ENCODE measurements around the gene IGSF6.

- TF ChIP-seq ELF4 (IDR thresholded peaks at IDR 0.05) (no peak), LEF1 (IDR thresholded peaks at IDR 0.05; ENCODE audit: borderline replicate concordance) (no peak)
Observed at GRCh38 chr16:21653571-21653970, 1.2 kb upstream of the IGSF6 start.

Data from HEK293T (cell line).